Activated B cell treated with CpG ODN at 0.5 μM for 24 hours (primary cell): Measurements from ENCODE around the gene PCDHA3. TPM values are rescaled to one million over a fixed set of nuclear protein-coding genes. Genes with fewer than 3 reads are reported as not detected.
"Not testable (repeated sequence)": the region's sequence is repeated elsewhere in the genome, so short reads cannot be mapped to it uniquely, and the experiment has no call there.

Experiments used
- ATAC-seq: fragments of 200-7000 bp; cut with Tn5 transposase; one replicate; pipeline ENCODE4 v1.10.0; 2021; ENCODE audit warnings: low read depth, mild to moderate bottlenecking, moderate library complexity
- CTCF ChIA-PET: fragments of 350-600 bp; sonication (Branson Sonifier 250); formaldehyde crosslinking; loops from one replicate; lab custom pipeline; 2021; ENCODE audit warnings: antibody characterized with exemption; lab: Charles Lee
- POLR2A ChIA-PET: fragments of 350-600 bp; sonication (Branson Sonifier 250); formaldehyde crosslinking; loops from one replicate; lab custom pipeline; 2021; ENCODE audit warnings: antibody characterized with exemption; lab: Charles Lee
- DNase-seq: peaks from one replicate; pipeline ENCODE4 v3.0.0; 2022
- H3K27ac Mint-ChIP-seq: one replicate; pipeline ENCODE4 v1.8.0; 2020; ENCODE audit warnings: mixed read lengths
- H3K27me3 Mint-ChIP-seq: one replicate; pipeline ENCODE4 v1.8.0; 2021; ENCODE audit warnings: mixed read lengths
- H3K36me3 Mint-ChIP-seq: one replicate; pipeline ENCODE4 v1.8.0; 2021; ENCODE audit warnings: low read depth, mixed read lengths
- H3K4me1 Mint-ChIP-seq: one replicate; pipeline ENCODE4 v1.8.0; 2021; ENCODE audit warnings: mixed read lengths
- H3K4me3 Mint-ChIP-seq: one replicate; pipeline ENCODE4 v1.8.0; 2020; ENCODE audit warnings: mild to moderate bottlenecking, mixed read lengths
- H3K9me3 Mint-ChIP-seq: one replicate; pipeline ENCODE4 v1.8.0; 2020; ENCODE audit warnings: mixed read lengths
- CTCF ChIP-seq: fragments of 200-600 bp; IDR thresholded peaks from one replicate; pipeline ENCODE4 v1.8.0; 2022; ENCODE audit warnings: antibody characterized with exemption, mild to moderate bottlenecking
- intact Hi-C: fragments of 100-400 bp; cut with micrococcal nuclease; formaldehyde crosslinking; loops from one replicate; pipeline ENCODE4 v1.15.1; 2024
- total RNA-seq: library from RNA; stranded (reverse); gene quantifications from 2 replicates; pipeline ENCODE4 v1.2.3, GENCODE V29; 2022

The PCDHA3 gene
- total RNA-seq, 1 donor from 2014 or later: not detected

DNA sequence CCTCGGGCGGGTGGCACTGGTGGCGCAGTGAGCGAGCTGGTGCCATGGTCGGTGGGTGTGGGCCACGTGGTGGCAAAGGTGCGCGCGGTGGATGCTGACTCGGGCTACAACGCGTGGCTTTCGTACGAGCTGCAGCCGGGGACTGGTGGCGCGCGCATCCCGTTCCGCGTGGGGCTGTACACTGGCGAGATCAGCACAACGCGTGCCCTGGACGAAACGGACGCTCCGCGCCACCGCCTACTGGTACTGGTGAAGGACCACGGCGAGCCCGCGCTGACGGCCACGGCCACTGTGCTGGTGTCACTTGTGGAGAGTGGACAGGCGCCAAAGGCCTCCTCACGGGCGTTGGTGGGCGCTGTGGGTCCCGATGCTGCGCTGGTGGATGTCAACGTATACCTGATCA, 8.0 kb downstream of the PCDHA3 start:
- H3K27ac Mint-ChIP-seq: no peak overlapping the region
- H3K36me3 Mint-ChIP-seq: no peaks in the 10 kb centered on the region
- H3K4me1 Mint-ChIP-seq: no peaks in the 10 kb centered on the region
- H3K4me3 Mint-ChIP-seq: no peak overlapping the region
- TF ChIP-seq CTCF: no peak
- DNase-seq (no peak), ATAC-seq (no peak)
- intact Hi-C loops: no loop called here
- CTCF ChIA-PET: no interaction called here
- H3K27me3 Mint-ChIP-seq: peaks cover 8% of the 10 kb centered on the region
- peaks cover 22% of the 10 kb centered on the region for H3K9me3 Mint-ChIP-seq
- POLR2A ChIA-PET: no interaction called here

DNA sequence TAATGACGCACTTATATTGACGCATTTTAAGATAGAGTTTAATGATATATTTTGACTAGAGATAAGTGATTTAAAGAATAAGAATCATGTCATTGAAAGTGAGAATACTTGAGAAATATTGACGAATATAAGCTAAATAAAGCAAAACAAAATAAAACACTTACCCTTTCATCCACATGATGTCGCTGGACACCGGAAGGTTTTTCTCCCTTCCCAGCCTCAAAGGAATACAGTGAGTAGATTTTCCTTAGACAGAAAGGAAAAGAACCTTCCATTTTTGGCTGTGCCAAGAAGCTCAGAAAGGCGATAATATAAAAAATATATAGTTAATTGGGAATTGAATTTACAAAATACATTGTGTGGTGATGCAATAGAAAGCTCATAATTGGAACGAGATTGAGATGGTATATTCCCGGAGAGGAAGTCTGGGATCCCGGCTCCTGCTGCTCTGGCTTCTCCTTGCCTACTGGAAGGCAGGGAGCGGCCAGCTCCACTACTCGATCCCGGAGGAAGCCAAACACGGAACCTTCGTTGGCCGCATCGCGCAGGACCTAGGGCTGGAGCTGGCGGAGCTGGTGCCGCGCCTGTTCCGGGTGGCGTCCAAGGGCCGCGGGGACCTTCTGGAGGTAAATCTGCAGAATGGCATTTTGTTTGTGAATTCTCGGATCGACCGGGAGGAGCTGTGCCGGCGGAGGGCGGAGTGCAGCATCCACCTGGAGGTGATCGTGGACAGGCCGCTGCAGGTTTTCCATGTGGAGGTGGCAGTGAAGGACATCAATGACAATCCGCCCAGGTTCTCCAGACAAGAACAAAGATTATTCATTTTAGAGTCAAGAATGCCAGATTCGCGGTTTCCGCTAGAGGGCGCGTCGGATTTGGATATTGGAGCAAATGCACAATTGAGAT, 20.8 kb downstream of the PCDHA3 start, which contains the start of gene PCDHA5:
TSS of gene PCDHA5 (plus strand) at position 239 of the 906 bp plus-strand sequence.
- H3K9me3 Mint-ChIP-seq: peaks cover 2% of the 10 kb centered on the region
- ATAC-seq (no peak), DNase-seq (no peak)
- ChIA-PET CTCF (no interaction called here), POLR2A (no interaction called here)
- no peak within 1 kb of the TSS for H3K4me3 Mint-ChIP-seq
- no peaks in the 10 kb centered on the region for H3K36me3 Mint-ChIP-seq
- TF ChIP-seq CTCF: no peak
- H3K27ac Mint-ChIP-seq: no peak within 1 kb of the TSS
- H3K4me1 Mint-ChIP-seq: no peaks in the 10 kb centered on the region
- intact Hi-C loops: no loop called here
- H3K27me3 Mint-ChIP-seq: peaks cover 2% of the 10 kb centered on the region

GRCh38 chr5:140822281-140822629, 21.4 kb downstream of the PCDHA3 start:
- ChIA-PET CTCF (no interaction called here), POLR2A (no interaction called here)
- peaks cover 8% of the 10 kb centered on the region for H3K27me3 Mint-ChIP-seq
- no peak for TF ChIP-seq CTCF
- no peak for DNase-seq
- no peak overlapping the region for H3K27ac Mint-ChIP-seq
- intact Hi-C loops: no loop called here
- no peaks in the 10 kb centered on the region for H3K36me3 Mint-ChIP-seq
- no peaks in the 10 kb centered on the region for H3K4me1 Mint-ChIP-seq
- no peak for ATAC-seq
- H3K4me3 Mint-ChIP-seq: no peak overlapping the region
- H3K9me3 Mint-ChIP-seq: peaks cover 3% of the 10 kb centered on the region

DNA sequence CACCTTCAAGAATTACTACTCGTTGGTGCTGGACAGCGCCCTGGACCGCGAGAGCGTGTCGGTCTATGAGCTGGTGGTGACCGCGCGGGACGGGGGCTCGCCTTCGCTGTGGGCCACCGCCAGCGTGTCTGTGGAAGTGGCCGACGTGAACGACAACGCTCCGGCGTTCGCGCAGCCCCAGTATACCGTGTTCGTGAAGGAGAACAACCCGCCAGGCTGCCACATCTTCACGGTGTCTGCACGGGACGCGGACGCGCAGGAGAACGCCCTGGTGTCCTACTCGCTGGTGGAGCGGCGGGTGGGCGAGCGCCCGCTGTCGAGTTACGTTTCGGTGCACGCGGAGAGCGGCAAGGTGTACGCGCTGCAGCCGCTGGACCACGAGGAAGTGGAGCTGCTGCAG, 22.1 kb downstream of the PCDHA3 start:
- POLR2A ChIA-PET, H3K9me3 Mint-ChIP-seq, DNase-seq, intact Hi-C loops, H3K36me3 Mint-ChIP-seq, H3K27me3 Mint-ChIP-seq, H3K4me3 Mint-ChIP-seq, ATAC-seq, H3K4me1 Mint-ChIP-seq, CTCF ChIA-PET, H3K27ac Mint-ChIP-seq: not testable (repeated sequence)

DNA sequence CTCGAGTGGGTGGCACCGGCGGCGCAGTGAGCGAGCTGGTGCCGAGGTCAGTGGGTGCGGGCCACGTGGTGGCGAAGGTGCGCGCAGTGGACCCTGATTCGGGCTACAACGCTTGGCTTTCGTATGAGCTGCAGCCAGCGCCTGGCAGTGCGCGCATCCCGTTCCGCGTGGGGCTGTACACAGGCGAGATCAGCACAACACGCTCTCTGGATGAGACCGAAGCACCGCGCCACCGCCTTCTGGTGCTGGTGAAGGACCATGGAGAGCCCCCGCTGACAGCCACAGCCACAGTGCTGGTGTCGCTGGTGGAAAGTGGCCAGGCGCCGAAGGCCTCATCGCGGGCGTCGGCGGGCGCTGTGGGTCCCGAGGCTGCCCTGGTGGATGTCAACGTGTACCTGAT, 22.6 kb downstream of the PCDHA3 start:
- no peak overlapping the region for H3K4me3 Mint-ChIP-seq
- TF ChIP-seq CTCF: no peak
- intact Hi-C loops: no loop called here
- POLR2A ChIA-PET: no interaction called here
- peaks cover 6% of the 10 kb centered on the region for H3K9me3 Mint-ChIP-seq
- peaks cover 9% of the 10 kb centered on the region for H3K27me3 Mint-ChIP-seq
- ATAC-seq: no peak
- H3K36me3 Mint-ChIP-seq: peaks cover 2% of the 10 kb centered on the region
- CTCF ChIA-PET: no interaction called here
- no peak for DNase-seq
- no peaks in the 10 kb centered on the region for H3K4me1 Mint-ChIP-seq
- H3K27ac Mint-ChIP-seq: no peak overlapping the region
